Measurements from ENCODE around the gene HDAC8.

The HDAC8 gene

DNA sequence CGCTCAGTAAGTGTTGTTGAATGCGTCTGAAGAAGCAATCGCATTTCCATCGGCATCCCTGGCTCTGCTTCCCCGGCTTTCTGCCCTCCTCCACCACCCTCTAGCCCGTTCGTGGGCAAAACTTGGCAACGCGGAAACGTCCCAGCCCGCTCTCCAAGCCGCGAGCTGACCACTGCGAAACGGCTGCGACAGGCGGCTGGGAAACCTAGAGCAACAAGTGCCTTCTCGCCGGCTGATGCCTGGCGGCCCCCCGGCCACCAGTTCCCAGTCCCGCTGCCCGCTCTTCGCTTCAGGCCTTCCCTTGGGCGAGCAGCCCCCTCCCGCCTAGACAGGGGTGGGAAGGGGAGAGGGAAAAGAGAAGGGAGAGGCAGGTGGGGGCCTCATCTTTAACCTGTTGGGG, 267.8 kb downstream of the HDAC8 start:
- peak; percentile 40 for DNase-seq
- Mint-ChIP-seq H3K4me1 (ENCODE audit: low read depth) (peaks cover 38% of the 10 kb centered on the region), H3K27ac (no peak overlapping the region), H3K27me3 (peaks cover 91% of the 10 kb centered on the region), H3K9me3 (no peaks in the 10 kb centered on the region), H3K36me3 (ENCODE audit: low read depth) (no peaks in the 10 kb centered on the region), H3K4me3 (peak overlapping the region; percentile 54)

DNA sequence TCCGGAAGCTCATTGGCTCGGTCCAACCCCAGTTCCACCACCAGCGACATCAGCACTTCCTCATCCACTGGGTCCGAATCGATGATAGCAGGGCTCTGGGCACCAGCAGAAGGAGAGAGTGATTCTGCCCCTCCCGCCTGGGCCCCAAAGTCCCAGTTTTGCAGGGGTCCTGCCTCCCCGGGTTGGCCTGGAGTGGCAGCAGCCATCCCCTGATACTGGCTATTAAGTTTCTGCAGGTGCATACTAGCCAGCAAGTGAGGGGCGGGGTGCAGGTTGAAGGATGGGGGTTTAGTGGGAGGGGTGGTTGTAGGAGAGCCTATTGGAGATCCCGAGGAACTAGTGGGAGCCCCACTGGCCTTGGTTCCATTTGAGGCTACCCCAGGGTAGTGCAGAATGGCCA, 270.9 kb downstream of the HDAC8 start:
- no peak for DNase-seq
- H3K4me3 Mint-ChIP-seq = no peak overlapping the region
- no peaks in the 10 kb centered on the region for H3K9me3 Mint-ChIP-seq
- H3K4me1 Mint-ChIP-seq (ENCODE audit: low read depth) = peaks cover 15% of the 10 kb centered on the region
- no peaks in the 10 kb centered on the region for H3K36me3 Mint-ChIP-seq (ENCODE audit: low read depth)
- H3K27ac Mint-ChIP-seq = no peak overlapping the region
- peaks cover 88% of the 10 kb centered on the region for H3K27me3 Mint-ChIP-seq

DNA sequence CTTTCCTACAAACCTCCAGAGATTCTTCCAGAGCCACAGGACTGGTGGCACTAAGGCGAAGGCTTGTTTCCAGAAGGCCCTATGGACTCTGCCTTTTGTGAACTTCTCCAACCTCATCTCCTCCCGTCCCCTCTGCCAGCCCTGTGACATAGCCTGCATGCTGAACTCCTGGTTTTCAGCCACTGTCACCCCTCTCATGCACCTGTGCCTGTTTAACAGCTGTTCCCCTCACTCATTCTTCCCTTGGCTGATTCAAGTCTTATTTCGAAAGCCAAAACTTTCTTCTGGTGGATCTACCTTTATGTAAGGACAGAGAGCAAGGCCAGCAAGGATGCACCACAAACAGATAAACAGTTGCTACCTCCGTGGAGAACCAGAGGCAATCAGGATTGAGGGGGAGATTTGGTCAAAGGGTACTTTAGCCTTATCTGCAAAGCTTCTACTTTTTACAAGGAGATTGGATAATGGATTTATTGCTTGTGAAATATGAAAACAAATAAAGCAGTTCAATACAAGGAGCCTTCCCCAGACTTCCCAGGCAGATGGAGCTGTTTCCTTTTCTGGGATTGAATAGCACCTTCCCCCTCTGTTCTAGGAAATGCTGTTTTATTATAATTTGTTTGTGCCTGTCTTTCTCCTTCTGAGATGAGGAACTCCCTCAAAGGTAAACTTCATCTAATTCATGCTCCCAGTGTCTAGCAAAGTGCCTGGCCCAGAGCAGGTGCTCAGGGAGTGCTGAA, 272.6 kb downstream of the HDAC8 start:
- DNase-seq = no peak
- H3K9me3 Mint-ChIP-seq = no peaks in the 10 kb centered on the region
- peaks cover 7% of the 10 kb centered on the region for H3K4me1 Mint-ChIP-seq (ENCODE audit: low read depth)
- H3K36me3 Mint-ChIP-seq (ENCODE audit: low read depth) = no peaks in the 10 kb centered on the region
- no peak overlapping the region for H3K4me3 Mint-ChIP-seq
- H3K27me3 Mint-ChIP-seq = peaks cover 92% of the 10 kb centered on the region
- H3K27ac Mint-ChIP-seq = no peak overlapping the region

DNA sequence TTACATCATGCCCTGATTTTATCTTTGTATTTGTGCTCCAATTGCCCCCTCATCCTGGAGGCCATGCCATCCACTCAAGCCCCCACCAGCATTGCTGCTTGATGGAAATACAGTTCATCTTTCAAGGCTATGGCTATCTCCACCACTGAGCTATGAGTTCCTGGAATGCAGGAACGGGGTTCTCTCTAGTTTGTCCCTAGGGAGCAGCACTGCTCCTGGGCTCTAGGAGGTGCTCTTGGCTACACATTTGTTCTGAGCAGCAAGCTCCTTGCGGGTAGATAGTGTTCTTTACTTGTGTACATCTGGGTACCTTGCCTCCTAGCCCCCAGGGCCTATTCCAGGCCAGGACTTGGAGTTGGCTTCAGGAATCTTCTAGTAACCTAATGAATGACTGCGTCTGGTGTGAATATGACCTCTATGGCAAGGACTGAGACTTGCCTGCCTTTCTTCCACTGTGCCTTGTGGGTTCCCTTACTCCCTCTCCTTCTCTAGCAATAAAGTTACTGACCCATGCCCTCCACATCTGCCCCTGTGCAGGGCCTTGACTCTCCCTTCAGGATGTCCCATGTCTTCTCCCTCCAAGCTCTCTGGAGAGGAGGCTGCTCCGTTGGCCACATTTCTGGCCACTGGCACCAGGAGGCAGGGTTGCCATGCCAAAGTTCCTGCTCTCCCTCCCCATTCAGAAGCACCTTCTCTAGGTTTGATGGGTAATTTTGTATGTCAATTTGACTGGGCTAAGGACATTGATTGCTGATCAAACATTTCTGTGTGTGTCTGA, 274.5 kb downstream of the HDAC8 start:
- H3K27ac Mint-ChIP-seq = no peak overlapping the region
- H3K9me3 Mint-ChIP-seq = no peaks in the 10 kb centered on the region
- no peak for DNase-seq
- H3K27me3 Mint-ChIP-seq = peaks cover 77% of the 10 kb centered on the region
- H3K4me1 Mint-ChIP-seq (ENCODE audit: low read depth) = no peaks in the 10 kb centered on the region
- no peaks in the 10 kb centered on the region for H3K36me3 Mint-ChIP-seq (ENCODE audit: low read depth)
- no peak overlapping the region for H3K4me3 Mint-ChIP-seq

DNA sequence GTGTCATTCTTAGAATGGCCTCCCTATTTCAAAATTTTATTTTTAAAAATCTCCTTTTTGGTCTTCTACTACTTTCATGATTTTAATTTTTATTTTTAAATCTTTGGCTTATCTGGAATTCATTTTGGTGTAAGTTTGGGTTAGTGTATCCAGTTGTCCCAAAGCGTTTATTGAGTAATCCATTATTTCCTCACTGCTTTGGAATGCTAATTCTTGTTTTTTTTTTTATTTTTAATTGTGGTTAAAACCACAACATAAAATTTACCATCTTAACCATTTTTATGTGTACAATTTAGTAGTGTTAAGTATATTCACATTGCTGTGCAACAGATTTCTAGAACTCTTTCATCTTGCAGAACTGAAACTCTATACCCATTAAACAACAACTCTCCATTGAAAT, 275.7 kb downstream of the HDAC8 start:
- Mint-ChIP-seq H3K36me3 (ENCODE audit: low read depth) (no peaks in the 10 kb centered on the region), H3K27me3 (peaks cover 77% of the 10 kb centered on the region), H3K4me3 (no peak overlapping the region), H3K27ac (no peak overlapping the region), H3K4me1 (ENCODE audit: low read depth) (no peaks in the 10 kb centered on the region), H3K9me3 (no peaks in the 10 kb centered on the region)
- no peak for DNase-seq

DNA sequence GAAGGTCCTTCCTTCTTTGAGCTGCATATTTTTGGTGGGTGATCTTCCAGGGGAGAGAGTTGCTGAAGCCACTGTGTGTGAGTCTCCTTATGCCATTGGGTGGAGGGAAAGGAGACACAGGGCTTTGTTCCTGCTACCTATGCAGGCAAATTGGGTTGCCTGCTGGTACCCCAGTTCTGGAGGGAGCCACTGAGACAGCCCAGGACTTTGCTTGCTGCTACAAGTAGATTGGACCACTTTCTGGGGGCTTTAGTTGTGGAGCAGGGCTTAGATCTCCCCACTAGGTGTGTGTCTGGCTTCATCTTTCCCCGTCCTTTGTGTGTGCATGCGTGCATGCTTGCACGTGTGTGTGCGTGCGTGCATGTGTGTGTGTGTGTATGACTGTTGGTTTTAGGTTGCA, 276.9 kb downstream of the HDAC8 start:
- Mint-ChIP-seq H3K36me3 (ENCODE audit: low read depth) (no peaks in the 10 kb centered on the region), H3K4me1 (ENCODE audit: low read depth) (no peaks in the 10 kb centered on the region), H3K27ac (no peak overlapping the region), H3K9me3 (no peaks in the 10 kb centered on the region), H3K27me3 (peaks cover 75% of the 10 kb centered on the region), H3K4me3 (no peak overlapping the region)
- DNase-seq = no peak

DNA sequence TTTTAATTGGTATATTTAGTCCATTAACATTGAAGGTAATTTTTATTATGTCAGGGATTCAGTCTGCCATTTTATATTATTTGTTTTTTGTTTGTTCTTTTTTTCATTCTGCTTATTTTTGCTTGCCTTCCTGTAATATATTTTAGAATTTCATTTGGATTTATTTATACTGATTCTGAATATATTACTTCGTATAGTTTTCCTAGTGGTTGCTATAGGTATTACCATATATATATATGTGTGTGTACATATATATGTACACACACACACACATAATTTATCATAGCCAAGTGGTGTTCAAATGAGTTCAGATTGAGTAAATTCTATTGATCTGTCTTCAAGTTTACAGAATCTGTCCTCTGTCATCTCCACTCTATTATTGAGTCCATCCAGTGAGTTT, 278.1 kb downstream of the HDAC8 start:
- peaks cover 73% of the 10 kb centered on the region for H3K27me3 Mint-ChIP-seq
- no peak for DNase-seq
- no peaks in the 10 kb centered on the region for H3K36me3 Mint-ChIP-seq (ENCODE audit: low read depth)
- no peaks in the 10 kb centered on the region for H3K9me3 Mint-ChIP-seq
- H3K27ac Mint-ChIP-seq = no peak overlapping the region
- H3K4me3 Mint-ChIP-seq = no peak overlapping the region
- no peaks in the 10 kb centered on the region for H3K4me1 Mint-ChIP-seq (ENCODE audit: low read depth)

DNA sequence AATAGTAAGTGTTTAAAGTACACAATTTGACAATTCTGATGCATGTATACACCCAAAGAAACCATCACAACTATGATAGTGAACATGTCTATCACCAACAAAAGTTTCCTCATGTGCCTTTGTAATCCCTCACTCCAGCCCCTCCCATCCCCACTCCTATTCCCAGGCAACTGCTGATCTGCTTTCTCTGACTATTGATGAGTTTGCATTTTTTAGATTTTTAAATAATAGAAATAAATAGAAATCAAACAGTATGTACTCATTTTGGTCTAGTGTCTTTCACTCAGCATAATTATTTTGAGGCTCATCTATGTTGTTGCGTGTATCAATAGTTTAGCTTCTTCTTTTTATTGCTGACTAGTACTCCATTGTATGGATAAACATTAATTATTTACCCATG, 290.3 kb downstream of the HDAC8 start:
- Mint-ChIP-seq H3K4me1 (ENCODE audit: low read depth) (peaks cover 3% of the 10 kb centered on the region), H3K4me3 (no peak overlapping the region), H3K36me3 (ENCODE audit: low read depth) (no peaks in the 10 kb centered on the region), H3K27ac (no peak overlapping the region), H3K9me3 (no peaks in the 10 kb centered on the region), H3K27me3 (peaks cover 38% of the 10 kb centered on the region)
- no peak for DNase-seq

DNA sequence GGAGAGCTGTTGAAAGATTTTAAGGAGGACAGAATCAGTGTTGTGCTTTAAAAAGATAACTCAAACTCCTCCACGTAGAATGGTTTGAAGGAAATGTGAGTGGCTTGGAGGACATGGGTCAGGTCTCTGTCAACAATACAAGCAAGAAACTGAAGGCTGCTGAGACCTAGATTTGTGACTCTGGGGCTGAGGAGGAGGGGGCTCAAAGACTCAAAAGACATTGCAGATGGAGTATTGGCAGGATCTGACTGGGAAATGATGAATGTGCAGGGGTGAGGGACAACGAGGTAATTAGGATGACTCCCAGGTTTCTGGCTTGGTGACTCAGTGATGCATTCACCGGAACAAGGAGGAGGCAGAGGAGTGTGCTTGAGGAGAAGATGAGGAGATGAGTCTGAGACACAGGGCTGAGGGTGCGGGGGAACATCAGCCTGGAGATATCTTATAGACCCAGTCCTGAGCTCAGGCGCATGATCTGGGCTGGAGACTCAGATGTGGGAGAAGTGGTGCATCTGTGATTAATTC, 292.3 kb downstream of the HDAC8 start:
- DNase-seq = no peak
- H3K27me3 Mint-ChIP-seq = peaks cover 24% of the 10 kb centered on the region
- peaks cover 9% of the 10 kb centered on the region for H3K4me1 Mint-ChIP-seq (ENCODE audit: low read depth)
- H3K4me3 Mint-ChIP-seq = no peak overlapping the region
- peaks cover 18% of the 10 kb centered on the region for H3K36me3 Mint-ChIP-seq (ENCODE audit: low read depth)
- no peak overlapping the region for H3K27ac Mint-ChIP-seq
- no peaks in the 10 kb centered on the region for H3K9me3 Mint-ChIP-seq

Data from activated T-cell treated with anti-CD3 and anti-CD28 coated beads, Interleukin-2, amount 50 U/mL, for 24 hours (primary cell).